Measurements from ENCODE around the gene RIN3. TPM values are rescaled to one million over a fixed set of nuclear protein-coding genes. Genes with fewer than 3 reads are reported as not detected.
A peak's percentile ranks its signal among the peaks of the same experiment; 100 is the strongest.

The RIN3 gene
- total RNA-seq, 1 donor from 2014 or later: 6.9 TPM

DNA sequence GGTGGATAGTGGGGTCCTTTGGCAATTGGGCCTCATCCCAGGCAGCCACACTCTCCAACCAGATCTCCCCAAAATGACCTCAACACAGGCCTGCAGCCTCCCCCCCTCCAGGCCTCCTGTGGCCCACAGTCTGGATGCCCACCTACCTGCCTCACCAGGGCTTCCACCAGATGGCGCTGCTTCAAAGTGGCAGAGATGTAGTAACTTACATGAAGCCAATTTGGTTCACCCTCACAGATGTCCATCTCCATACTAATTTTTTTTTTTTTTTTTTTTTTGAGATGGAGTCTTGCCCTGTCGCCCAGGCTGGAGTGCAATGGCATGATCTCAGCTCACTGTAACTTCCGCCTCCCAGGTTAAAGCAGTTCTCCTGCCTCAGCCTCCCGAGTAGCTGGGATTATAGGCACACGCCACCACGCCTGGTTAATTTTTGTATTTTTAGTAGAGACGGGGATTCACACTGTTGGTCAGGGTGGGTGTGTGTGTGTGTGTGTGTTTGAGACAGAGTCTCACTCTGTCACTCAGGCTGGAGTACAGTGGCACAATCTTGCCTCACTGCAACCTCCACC, 201.2 kb downstream of the RIN3 start:
- peak; percentile 73 for DNase-seq

DNA sequence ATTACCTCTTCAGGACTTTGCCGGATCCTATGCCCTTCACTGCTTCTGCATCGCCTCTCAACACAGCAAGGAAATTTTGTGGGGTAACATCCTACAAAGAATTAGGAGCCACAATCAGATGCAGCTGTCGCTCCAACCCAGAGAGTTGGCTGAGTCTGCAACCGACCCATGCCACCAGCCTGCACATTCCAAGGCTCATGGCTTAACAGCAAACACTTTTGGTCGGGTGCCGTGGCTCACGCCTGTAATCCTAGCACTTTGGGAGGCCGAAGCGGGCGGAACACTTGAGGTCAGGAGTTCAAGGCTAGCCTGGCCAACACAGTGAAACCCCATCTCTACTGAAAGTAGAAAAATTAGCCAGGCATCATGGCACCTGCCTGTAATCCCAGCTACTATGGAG, 202.6 kb downstream of the RIN3 start:
- no peak for DNase-seq

DNA sequence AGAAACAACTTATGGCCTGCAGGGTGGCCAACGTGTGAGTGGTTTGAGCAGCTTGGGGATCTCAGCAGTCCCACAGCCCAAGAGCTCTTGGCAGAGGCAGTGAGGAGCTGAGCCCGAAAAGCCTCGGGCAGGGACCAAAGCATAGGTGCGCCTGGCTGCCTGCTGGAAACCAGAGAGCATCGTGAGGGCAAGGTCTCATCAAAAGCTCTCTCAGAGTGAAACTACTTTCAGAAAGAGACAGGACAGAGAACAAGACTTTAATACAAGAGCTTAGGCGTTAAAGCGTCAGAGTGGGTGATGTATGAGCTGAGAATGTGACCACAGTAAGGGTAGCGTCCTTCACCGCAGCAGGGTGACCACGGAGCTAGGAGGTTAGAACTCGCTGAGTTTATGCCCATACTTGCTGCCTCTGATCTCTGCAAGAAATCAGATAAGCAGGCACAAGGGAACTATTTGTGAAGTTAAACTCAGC, 204.0 kb downstream of the RIN3 start:
- no peak for DNase-seq

DNA sequence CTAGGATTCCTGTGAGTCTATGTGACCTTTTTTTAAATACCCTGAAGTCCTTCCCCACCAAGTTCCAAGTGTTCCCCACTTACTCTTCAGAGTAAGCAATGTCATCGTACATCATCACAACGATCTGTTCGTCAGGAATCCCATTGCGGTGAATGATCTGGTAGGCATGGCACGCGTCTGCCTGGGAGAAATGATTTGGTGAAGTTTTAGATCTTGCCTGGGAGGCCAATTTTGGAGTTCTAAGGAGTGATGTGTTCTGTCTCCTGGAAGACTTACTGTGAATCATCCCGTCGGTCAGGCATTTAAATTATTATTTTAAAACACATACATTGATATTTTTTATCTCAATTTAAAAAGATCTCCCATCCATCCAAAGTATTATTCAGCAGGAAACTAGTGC, 205.1 kb downstream of the RIN3 start:
- DNase-seq: no peak

DNA sequence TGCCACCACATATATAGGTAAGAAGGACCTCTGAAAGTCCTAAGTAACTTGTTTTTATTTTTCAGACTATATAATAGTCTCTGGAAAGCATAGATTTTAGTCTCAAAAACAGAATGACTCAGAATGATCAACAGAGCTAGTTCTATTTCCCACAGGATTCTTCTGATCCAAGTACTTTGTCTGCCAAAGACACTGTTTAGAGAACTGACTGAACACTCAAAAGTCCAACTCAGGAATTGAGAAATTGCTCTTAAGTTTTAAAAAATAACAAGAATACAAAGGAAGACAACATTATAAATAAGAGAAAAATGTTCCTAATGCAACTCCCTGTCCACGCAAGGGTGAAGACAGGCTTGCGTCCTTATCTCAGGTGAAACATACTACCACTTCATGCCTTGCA, 205.8 kb downstream of the RIN3 start:
- DNase-seq: peak; percentile 68

DNA sequence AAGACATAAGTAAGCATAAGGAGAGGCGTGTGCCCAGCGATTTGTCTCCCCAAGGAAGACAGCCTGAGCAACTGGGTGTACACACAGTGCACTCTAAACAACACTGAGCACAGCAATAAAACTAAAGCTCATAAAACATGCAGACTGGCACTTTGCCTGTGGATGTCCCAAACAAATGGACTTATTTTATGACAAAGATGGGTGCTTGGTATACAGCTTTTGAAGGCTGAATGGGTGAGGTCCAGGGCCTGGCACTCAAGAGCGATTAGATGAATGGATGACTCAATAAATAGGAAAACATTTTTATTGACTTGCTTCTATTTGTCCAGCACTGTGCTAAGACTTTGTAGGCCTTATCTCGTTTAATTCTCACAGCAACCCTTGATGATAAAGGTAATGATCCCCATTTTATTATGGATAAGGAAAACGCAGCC, 206.3 kb downstream of the RIN3 start:
- DNase-seq: peak; percentile 26

DNA sequence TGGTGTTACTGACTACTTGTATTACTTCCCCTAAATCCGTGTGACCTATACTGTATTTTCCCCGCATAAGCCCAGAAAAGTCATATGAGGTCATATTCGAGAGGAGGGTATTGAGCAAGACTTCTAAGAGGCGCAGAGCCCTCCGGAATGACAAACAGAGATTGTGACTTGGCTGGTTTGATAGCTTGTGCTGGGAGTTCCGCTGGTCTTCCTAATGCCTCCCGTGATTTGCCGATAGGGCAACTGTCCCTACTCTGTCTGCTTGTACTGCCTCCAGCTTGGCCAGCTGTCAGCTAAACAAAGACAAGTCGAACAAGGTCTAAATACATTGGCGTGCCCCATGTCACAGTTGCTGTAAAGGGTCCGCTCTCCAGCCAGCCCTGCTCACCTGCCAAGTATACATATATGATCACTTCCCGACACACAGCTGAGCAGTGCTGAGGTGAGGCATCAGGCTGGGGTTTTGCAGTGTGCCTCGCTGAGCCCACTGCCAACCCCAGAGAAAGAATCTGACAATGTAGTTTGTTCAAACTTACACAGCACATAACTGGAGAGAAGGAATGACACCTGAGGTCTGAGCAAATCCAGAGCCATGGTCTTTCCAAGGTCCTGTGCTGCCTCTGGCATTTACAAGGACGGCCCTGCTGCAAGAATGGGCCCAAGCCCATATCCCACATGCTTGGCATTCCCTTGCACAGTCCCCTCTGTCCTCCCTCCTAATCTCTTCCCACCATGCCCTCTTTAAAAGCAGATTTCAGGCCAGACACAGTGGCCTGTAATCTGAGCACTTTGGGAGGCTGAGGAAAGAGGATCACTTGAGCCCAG, 211.1 kb downstream of the RIN3 start:
- DNase-seq: peak; percentile 45

DNA sequence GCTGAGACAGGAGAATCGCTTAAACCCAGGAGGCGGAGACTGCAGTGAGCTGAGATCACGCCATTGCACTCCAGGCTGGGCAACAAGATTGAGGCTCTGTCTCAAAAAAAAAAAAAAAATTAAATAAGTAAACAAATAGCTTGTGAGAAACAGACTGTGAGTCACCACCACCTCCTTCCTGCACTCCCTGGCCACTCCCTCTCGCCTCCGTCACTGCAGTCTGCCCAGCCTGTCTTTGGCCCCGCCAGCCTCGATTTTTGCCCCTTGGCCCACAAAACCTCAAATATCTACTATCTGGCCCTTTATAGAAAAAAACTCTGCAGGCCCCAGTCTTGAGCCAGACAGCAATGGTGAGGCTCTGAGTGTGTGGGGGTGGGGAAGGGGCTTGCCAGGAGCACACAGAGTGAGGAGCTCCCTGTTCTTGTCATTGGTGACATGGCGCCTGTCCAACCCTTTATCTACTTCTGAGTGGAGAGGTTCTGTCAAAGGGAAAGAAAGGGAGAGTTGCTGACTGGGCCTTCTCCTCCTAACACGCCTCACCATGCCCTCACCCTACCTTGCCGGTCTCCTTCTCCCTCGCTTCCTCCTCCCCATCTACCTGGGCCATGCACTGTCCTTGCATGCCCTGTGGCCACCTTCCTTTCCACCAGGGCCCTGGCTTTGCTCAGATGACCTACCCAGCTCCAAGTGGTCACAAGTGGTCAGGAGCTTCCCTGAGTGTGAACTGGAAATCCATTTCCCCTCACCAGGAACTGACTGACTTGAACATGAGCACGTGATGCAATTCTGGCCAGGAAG, 212.8 kb downstream of the RIN3 start:
- DNase-seq: no peak

DNA sequence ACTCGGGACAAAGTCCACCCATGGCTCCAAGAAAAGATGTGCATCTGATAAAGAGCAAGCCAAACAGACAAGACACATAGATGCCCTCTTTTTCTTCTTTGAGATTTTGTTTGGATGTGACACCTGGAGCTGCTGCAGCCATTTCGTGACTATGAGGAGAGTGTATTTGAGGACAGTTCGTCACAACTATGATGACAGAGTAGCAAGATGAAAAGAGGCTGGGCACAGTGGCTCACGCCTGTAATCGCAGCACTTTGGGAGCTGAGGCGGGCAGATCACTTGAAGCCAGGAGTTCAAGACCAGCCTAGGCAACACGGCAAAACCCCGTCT, 213.3 kb downstream of the RIN3 start:
- no peak for DNase-seq

DNA sequence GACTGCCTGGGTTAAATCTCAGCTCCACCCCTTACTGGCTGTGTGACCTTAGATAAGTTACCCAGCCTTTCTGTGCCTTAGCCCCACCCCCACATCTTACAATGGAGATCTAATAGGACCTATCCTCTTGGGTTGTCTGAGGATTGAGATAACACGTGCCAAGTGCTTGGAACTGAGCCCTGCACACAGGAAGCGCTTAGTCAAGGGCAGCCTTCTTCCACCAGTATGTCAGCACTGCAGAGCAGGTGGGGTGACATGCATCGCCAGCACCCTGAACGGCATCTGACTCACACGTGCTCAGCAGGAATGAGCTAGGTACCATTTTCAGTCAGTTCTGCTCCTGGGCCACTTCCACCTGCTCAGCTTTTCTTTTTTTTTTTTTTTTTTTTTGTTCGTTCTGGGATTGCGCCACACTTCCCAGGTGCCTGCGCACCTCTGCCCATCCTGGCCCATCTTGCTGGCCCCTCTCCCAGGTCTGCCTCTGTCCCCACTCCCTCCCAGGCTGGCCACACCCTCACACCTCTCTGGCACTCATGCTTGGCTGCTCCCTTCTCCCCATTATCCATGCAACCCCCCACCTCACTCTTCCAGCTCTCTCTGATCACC, 215.3 kb downstream of the RIN3 start:
- DNase-seq: peak; percentile 50

DNA sequence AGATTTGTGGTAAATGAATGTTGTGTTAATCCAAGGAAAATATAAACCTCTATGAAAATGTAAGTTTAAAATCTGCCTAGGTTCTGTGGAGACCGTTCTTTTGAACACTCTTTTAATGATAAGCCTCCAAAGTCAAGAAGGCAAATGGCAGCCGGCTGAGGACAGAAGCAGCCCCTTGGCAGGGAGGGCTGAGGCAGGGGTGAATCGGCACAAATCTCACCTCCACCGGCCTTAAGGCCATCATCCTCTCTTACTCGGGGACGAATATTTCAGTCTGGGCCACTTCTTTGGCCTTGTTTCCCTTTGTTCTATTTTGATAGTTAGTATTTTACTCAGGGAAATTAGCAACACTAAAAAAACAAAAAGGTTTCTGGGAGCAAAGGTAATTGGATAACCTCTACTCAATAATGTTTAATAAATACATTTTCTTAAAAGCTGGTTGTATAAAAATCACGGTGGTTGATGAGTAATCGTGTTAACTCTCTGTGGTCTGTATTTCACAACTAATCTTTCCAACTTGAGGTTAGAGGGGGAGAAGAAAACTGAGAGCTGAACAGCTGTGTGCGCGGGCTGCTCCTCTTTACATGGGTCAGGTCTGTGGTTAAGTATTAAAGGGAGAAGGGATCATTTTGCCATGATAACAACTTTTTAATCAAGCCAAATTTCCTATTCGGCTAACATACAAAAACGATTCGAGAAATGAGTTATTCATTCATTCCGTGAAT, 216.2 kb downstream of the RIN3 start:
- no peak for DNase-seq

DNA sequence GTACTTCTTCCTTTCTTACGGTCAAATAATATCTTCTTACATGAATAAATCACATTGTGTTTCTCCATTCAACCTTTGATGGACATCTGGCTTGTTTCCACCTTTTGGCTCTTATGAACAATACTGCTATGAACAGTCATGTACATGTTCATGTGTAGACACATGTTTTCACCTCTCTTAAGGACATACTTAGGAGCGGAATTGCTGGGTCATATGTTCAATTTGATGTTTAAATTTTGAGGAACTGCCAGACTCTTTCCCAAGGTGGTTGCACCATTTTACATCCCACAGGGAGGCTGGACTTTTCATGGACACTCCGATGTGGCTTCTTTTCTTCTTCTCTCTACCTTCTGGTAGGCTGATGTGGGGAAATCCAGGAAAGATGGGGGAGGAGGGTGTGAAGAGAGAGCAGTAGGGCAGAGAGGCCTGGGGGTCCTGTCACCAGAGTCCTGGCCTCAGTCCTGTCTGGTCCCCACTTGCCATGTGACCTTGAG, 218.1 kb downstream of the RIN3 start:
- DNase-seq: no peak

DNA sequence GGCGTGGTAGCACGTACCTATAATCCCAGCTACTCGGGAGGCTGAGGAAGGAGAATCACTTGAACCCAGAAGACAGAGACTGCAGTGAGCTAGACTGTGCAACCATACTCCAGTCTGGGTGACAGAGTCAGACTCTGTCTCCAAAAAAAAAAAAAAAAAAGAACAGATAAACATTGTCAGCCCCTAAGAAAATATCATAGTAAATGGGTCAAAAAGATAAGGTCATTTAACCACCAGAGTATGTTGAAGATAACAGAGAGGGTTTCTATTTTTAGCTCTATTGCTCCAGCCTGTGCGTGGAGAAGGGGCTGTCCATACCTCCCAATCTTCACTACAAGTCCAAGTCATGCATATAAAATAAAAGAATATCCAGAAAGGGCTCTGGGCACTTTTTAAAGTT, 219.4 kb downstream of the RIN3 start:
- no peak for DNase-seq

DNA sequence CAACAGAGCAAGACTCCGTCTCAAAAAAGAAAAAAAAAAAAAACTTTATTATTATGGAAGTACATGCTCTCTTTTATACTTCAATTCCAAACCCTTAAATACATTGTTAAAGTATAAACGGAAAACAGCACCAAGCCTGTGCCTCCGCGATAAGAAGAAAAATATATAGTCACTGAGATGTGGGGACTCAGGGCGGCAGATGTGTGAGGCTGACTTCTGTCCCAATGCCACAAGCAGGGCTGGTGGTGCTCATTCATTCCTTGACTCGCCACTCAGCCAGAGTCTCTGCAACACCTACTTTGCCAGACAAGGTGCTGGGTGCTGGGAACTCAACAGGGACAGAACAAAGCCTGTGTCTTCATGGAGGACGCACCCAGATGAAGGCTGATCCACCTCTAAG, 221.0 kb downstream of the RIN3 start:
- DNase-seq: no peak

DNA sequence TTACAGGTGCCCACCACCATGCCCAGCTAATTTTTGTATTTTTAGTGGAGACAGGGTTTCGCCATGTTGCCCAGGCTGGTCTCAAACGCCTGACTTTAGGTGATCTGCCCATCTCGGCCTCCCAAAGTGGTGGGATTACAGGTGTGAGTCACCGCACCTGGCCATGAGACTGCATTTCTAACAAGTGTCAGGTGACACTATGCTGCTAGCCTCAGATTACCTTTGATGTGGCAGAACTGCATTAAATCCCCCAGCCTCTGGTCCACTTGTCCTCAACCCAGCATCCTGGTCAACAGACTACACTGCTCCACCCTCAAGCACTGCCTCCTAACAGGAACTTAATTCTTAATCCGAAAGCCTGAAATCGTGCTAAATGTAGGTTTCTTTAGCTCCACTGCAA, 221.8 kb downstream of the RIN3 start:
- DNase-seq: no peak

DNA sequence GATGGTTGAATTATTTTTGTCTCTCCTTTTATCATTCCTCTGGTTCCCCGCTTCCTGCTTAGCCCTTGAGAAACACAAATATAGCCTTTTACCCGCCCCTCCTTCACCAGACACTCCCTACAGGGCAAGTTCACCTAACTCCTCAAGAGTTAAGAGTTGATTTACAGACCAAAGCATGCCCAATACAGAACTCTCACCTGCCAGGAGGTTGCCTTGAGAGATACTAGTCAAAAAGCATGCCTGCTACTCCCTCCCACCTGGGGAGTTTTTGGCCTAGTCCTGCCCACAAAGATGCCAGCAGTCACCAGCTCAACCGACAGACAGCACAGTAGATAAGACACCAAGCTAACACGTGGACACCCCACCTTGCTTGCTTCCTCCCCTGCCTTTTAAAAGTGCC, 223.6 kb downstream of the RIN3 start:
- DNase-seq: no peak

DNA sequence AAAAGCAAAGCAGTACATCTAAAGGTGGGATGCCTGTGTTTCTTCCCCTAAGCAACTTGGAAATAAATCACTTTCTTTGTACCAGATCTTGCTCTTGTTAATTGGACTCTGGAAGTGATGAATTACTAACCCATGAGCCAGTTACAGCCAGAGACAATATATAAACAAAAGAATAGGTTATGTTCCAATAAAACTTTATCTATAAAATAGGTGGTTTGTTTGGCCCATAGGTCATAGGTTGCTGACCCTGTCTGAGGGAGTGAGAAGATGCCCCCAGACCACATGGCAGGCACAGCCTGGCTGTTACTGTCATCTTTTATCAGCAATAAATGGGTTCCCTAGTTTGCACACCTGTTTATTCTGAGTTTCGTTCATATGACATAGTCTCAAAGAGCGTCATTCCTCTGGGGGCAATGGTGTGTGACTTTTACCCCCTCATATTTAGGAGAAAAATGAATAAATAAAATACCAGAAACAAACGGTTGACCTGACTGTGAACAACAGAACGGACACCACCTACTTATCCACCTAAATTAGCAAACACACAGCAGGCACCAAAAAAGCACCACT, 224.1 kb downstream of the RIN3 start:
- DNase-seq: no peak
